Measurements from ENCODE around the gene GJB5.

GRCh38 chr1:34713443-34713842 lies 41.4 kb upstream of the GJB5 start:
- TF ChIP-seq BMI1 (IDR thresholded peaks at IDR 0.05; ENCODE audit: borderline replicate concordance) (no peak), EZH2 (IDR thresholded peaks at IDR 0.05; ENCODE audit: borderline replicate concordance, control insufficient read depth, low read depth, low read length) (no peak), MTA2 (IDR thresholded peaks at IDR 0.05; ENCODE audit: low read depth) (no peak), NR2C1 (IDR thresholded peaks at IDR 0.05) (no peak), MYC (IDR thresholded peaks at IDR 0.05; ENCODE audit: insufficient read depth, insufficient read length, insufficient replicate concordance, low read length, severe bottlenecking) (no peak), ZNF24 (IDR thresholded peaks at IDR 0.05) (no peak), ZNF217 (IDR thresholded peaks at IDR 0.05) (no peak)

All from GM12878 (cell line).